Lower leg skin (tissue), 3 donors: Measurements from ENCODE around the gene SUFU.

Experiments used
- POLR2A ChIP-seq, 2 donors: fragments of 450-650 bp; IDR thresholded peaks; one replicate each; pipeline ENCODE4 v1.6.1; 2016 to 2017; ENCODE audit warnings: antibody characterized with exemption in 2 of 2, mild to moderate bottlenecking in 1 of 2, moderate library complexity in 1 of 2
- TF ChIP-seq, protein P1 (sequence below), 3 donors: fragments of 450-650 bp; IDR thresholded peaks; one replicate each; pipeline ENCODE4 v1.5.1; 2016; ENCODE audit warnings: antibody characterized with exemption in 3 of 3, mild to moderate bottlenecking in 3 of 3, moderate library complexity in 2 of 3

DNA sequence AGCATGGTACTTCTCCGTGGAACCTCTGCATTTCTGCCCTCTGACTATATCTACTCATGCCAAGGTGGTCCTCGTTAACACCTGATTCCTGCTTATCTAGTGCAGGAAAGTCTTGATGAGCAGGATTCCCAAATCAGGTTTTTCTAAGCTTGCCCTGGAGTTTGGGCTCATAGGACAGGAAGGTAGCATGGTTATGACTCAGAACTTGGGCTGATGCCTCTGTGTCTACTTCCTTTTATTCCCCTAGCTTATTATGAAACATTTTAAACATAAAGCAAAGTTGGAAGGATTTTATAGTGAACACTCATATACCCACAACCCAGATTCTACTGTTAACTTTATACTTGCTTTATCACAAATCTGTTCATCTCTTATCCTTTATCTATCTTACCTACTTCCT, 5.6 kb downstream of the SUFU start:
- TF ChIP-seq, protein P1, sequence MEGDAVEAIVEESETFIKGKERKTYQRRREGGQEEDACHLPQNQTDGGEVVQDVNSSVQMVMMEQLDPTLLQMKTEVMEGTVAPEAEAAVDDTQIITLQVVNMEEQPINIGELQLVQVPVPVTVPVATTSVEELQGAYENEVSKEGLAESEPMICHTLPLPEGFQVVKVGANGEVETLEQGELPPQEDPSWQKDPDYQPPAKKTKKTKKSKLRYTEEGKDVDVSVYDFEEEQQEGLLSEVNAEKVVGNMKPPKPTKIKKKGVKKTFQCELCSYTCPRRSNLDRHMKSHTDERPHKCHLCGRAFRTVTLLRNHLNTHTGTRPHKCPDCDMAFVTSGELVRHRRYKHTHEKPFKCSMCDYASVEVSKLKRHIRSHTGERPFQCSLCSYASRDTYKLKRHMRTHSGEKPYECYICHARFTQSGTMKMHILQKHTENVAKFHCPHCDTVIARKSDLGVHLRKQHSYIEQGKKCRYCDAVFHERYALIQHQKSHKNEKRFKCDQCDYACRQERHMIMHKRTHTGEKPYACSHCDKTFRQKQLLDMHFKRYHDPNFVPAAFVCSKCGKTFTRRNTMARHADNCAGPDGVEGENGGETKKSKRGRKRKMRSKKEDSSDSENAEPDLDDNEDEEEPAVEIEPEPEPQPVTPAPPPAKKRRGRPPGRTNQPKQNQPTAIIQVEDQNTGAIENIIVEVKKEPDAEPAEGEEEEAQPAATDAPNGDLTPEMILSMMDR (IDR thresholded peaks at IDR 0.05) = no peak
- no peak for TF ChIP-seq POLR2A (IDR thresholded peaks at IDR 0.05)
